Neural cell (in vitro differentiated cells): ENCODE results near the gene LSM14A. TPM values are rescaled to one million over a fixed set of nuclear protein-coding genes. Genes with fewer than 3 reads are reported as not detected.

ENCODE experiments used
- H2AFZ ChIP-seq: fragments of 200-600, 300-800 bp; sonication (generic), shearing (Covaris generic); 2 replicates; pipeline ENCODE4 v1.6.0; 2014; ENCODE audit warnings: low read depth, mild to moderate bottlenecking, antibody characterized with exemption, low read length, moderate library complexity
- H3F3A ChIP-seq: fragments of 200-600 bp; shearing (Covaris generic); 2 replicates; pipeline ENCODE4 v1.6.1; 2016; ENCODE audit warnings: mild to moderate bottlenecking, moderate library complexity, mixed read lengths, antibody characterized with exemption, low read length; ENCODE audit not compliant: insufficient read depth, poor library complexity, severe bottlenecking
- H3K27ac ChIP-seq: fragments of 200-600, 300-800 bp; sonication (generic), shearing (Covaris generic); 2 replicates; pipeline ENCODE4 v1.5.1; 2014; ENCODE audit warnings: mild to moderate bottlenecking, low read length, moderate library complexity
- H3K27me3 ChIP-seq: fragments of 300-800, 200-600 bp; sonication (generic), shearing (Covaris generic); 2 replicates; pipeline ENCODE4 v1.6.0; 2014; ENCODE audit warnings: mild to moderate bottlenecking, low read depth, low read length, moderate library complexity; ENCODE audit not compliant: insufficient read depth
- H3K36me3 ChIP-seq: fragments of 300-800, 200-600 bp; sonication (generic), shearing (Covaris generic); 2 replicates; pipeline ENCODE4 v1.5.1; 2014; ENCODE audit warnings: mild to moderate bottlenecking, antibody characterized with exemption, low read length, moderate library complexity; ENCODE audit not compliant: insufficient read depth
- H3K4me2 ChIP-seq: fragments of 300-800, 200-600 bp; sonication (generic), shearing (Covaris generic); 2 replicates; pipeline ENCODE4 v1.6.0; 2014; ENCODE audit warnings: mild to moderate bottlenecking, low read length
- H3K4me3 ChIP-seq: fragments of 300-800, 200-600 bp; sonication (generic), shearing (Covaris generic); 2 replicates; pipeline ENCODE4 v1.5.1; 2014; ENCODE audit warnings: mild to moderate bottlenecking, low read length, moderate library complexity
- H3K79me2 ChIP-seq: fragments of 200-600 bp; shearing (Covaris generic); replicated peaks from 2 replicates; pipeline ENCODE4 v1.6.0; 2014; ENCODE audit warnings: mild to moderate bottlenecking, low read length, moderate library complexity; ENCODE audit not compliant: insufficient read depth
- H3K9ac ChIP-seq: fragments of 300-800, 200-600 bp; sonication (generic), shearing (Covaris generic); 2 replicates; pipeline ENCODE4 v1.6.1; 2016; ENCODE audit warnings: mild to moderate bottlenecking, low read length, mixed read lengths
- H3K9me2 ChIP-seq: fragments of 200-600 bp; shearing (Covaris generic); 2 replicates; pipeline ENCODE4 v1.6.1; 2016; ENCODE audit warnings: mild to moderate bottlenecking, low read length, mixed read lengths; ENCODE audit not compliant: insufficient read depth
- H3K9me3 ChIP-seq: fragments of 200-600, 300-800 bp; sonication (generic), shearing (Covaris generic); 2 replicates; pipeline ENCODE4 v1.6.1; 2016; ENCODE audit warnings: mild to moderate bottlenecking, mixed run types, low read length, moderate library complexity, mixed read lengths
- H4K20me1 ChIP-seq: fragments of 200-600 bp; shearing (Covaris generic); 2 replicates; pipeline ENCODE4 v1.6.1; 2016; ENCODE audit warnings: mild to moderate bottlenecking, mixed run types; ENCODE audit not compliant: insufficient read depth
- CTCF ChIP-seq: fragments of 450-650 bp; IDR thresholded peaks from 2 replicates; pipeline ENCODE4 v1.5.1; 2014; ENCODE audit warnings: antibody characterized with exemption, mild to moderate bottlenecking, moderate library complexity; ENCODE audit not compliant: poor library complexity, severe bottlenecking
- EP300 ChIP-seq: fragments of 450-650 bp; conservative IDR thresholded peaks from 2 replicates; pipeline ENCODE4 v1.6.1; 2014; ENCODE audit warnings: antibody characterized with exemption, mild to moderate bottlenecking, moderate library complexity; ENCODE audit not compliant: poor library complexity, severe bottlenecking
- EZH2 ChIP-seq: fragments of 200-600, 300-800 bp; shearing (Covaris generic), sonication (generic); IDR thresholded peaks from 2 replicates; pipeline ENCODE4 v1.6.1; 2014; ENCODE audit warnings: antibody characterized with exemption, low read length, borderline replicate concordance, mild to moderate bottlenecking; ENCODE audit not compliant: insufficient read depth, poor library complexity, severe bottlenecking
- MXI1 ChIP-seq: fragments of 450-650 bp; conservative IDR thresholded peaks from 2 replicates; pipeline ENCODE4 v1.6.1; 2014; ENCODE audit warnings: antibody characterized with exemption, mild to moderate bottlenecking; ENCODE audit not compliant: poor library complexity, severe bottlenecking
- POLR2AphosphoS5 ChIP-seq: IDR thresholded peaks from 2 replicates; pipeline ENCODE4 v1.6.1; 2012
- RAD21 ChIP-seq: fragments of 450-650 bp; conservative IDR thresholded peaks from 2 replicates; pipeline ENCODE4 v1.6.1; 2014; ENCODE audit warnings: antibody characterized with exemption, mild to moderate bottlenecking, moderate library complexity
- REST ChIP-seq: IDR thresholded peaks from 2 replicates; pipeline ENCODE4 v1.6.1; 2012; ENCODE audit warnings: borderline replicate concordance
- SMC3 ChIP-seq: fragments of 450-650 bp; conservative IDR thresholded peaks from 2 replicates; pipeline ENCODE4 v1.6.1; 2014; ENCODE audit warnings: antibody characterized with exemption, mild to moderate bottlenecking, moderate library complexity; ENCODE audit not compliant: poor library complexity
- TAF1 ChIP-seq: IDR thresholded peaks from 2 replicates; pipeline ENCODE4 v1.6.1; 2012; ENCODE audit warnings: low read depth
- polyA plus RNA-seq: library from polyadenylated mRNA; depleted of rRNA; stranded (reverse); fragments of >200 nt; gene quantifications from 2 replicates; pipeline ENCODE4 v1.2.3, GENCODE V29; 2014

The LSM14A gene
- polyA plus RNA-seq, 1 donor from 2014 or later: 104 TPM

GRCh38 chr19:34273121-34273520 lies 100.8 kb downstream of the LSM14A start:
- no peak overlapping the region for H3K27ac ChIP-seq
- H2AFZ ChIP-seq: no peak overlapping the region
- no peaks in the 10 kb centered on the region for H3F3A ChIP-seq
- no peaks in the 10 kb centered on the region for H3K9me2 ChIP-seq
- no peaks in the 10 kb centered on the region for H3K27me3 ChIP-seq
- H3K36me3 ChIP-seq: no peaks in the 10 kb centered on the region
- no peaks in the 10 kb centered on the region for H3K9me3 ChIP-seq
- no peaks in the 10 kb centered on the region for H4K20me1 ChIP-seq
- no peak overlapping the region for H3K4me3 ChIP-seq
- H3K4me2 ChIP-seq: no peak overlapping the region
- TF ChIP-seq SMC3 (no peak), EP300 (no peak), REST (no peak), MXI1 (no peak)
- peaks cover 22% of the 10 kb centered on the region for H3K79me2 ChIP-seq
- H3K9ac ChIP-seq: no peak overlapping the region

- no peak for TF ChIP-seq CTCF
- TF ChIP-seq EZH2: no peak
- no peak for TF ChIP-seq RAD21
- TF ChIP-seq EP300: no peak
- TF ChIP-seq TAF1: no peak
- TF ChIP-seq MXI1: no peak
- no peak for TF ChIP-seq REST
- no peak for TF ChIP-seq POLR2AphosphoS5
- Histone ChIP-seq H3K79me2 (peaks cover 13% of the 10 kb centered on the region), H3K9me2 (no peaks in the 10 kb centered on the region), H3K36me3 (no peaks in the 10 kb centered on the region), H3K9me3 (no peaks in the 10 kb centered on the region), H3K27me3 (no peaks in the 10 kb centered on the region), H3K4me3 (no peak overlapping the region), H3K4me2 (no peak overlapping the region), H3K27ac (no peak overlapping the region), H3K9ac (no peak overlapping the region), H2AFZ (no peak overlapping the region), H4K20me1 (no peaks in the 10 kb centered on the region), H3F3A (no peaks in the 10 kb centered on the region)
Measured at GRCh38 chr19:34274284-34274826, 102.1 kb downstream of the LSM14A start.
